Left ventricle myocardium inferior (tissue), 1 donor: ENCODE measurements around the gene PTPN11. TPM values are rescaled to one million over a fixed set of nuclear protein-coding genes. Genes with fewer than 3 reads are reported as not detected.
"Not testable (repeated sequence)": the region's sequence is repeated elsewhere in the genome, so short reads cannot be mapped to it uniquely, and the experiment has no call there.

Source experiments
- DNase-seq: peaks from one replicate; pipeline ENCODE4 v3.0.0-alpha.2; 2020
- H3K27ac ChIP-seq: fragments of 200-600 bp; replicated peaks from 2 replicates; pipeline ENCODE4 v1.8.0; 2021
- H3K27me3 ChIP-seq: fragments of 200-600 bp; 2 replicates; pipeline ENCODE4 v1.8.0; 2021; ENCODE audit warnings: low read depth
- H3K36me3 ChIP-seq: fragments of 200-600 bp; 2 replicates; pipeline ENCODE4 v1.8.0; 2021
- H3K4me1 ChIP-seq: fragments of 200-600 bp; 2 replicates; pipeline ENCODE4 v1.8.0; 2021
- H3K4me3 ChIP-seq: fragments of 200-600 bp; 2 replicates; pipeline ENCODE4 v1.8.0; 2021; ENCODE audit warnings: mild to moderate bottlenecking, moderate library complexity
- H3K9me3 ChIP-seq: fragments of 200-600 bp; replicated peaks from 2 replicates; pipeline ENCODE4 v1.8.0; 2021
- intact Hi-C: fragments of 100-400 bp; cut with micrococcal nuclease; formaldehyde crosslinking; loops from one replicate; pipeline ENCODE4 v1.11.0; 2022
- total RNA-seq: library from RNA; stranded (reverse); fragmentation: NEBNext Ultra II Directional; extraction: Animal tissue kit (Norgen Biotek cat#: 25700); gene quantifications from one replicate; pipeline ENCODE4 v1.2.1, GENCODE V29; 2021
- TF ChIP-seq, protein P1 (sequence below): fragments of 200-600 bp; IDR thresholded peaks from 2 replicates; pipeline ENCODE4 v1.8.0; 2021; ENCODE audit warnings: antibody characterized with exemption, mild to moderate bottlenecking, borderline replicate concordance
- donor health status: DM: no; HTN: yes; CAD: no; lungs with severe emphysema.

PTPN11 gene
- total RNA-seq, 1 donor from 2014 or later, result 139 TPM

DNA sequence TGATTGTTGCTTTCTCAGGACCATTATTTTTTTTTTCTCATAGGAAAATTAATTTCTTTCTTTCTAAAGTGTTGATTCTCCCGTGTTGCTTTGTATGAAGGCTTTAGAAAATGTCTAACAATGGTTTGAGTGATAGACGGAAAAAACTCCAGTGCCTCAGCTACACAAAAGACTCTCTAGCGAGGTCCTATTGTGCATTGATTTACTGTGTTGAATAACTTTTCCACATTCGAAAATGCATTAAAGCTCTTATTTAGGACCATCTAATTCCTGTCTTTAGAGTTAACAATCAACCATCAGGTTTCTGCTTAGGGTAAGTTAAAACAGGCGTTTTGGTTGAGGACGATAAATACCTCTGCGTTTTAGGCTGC is 99.6 kb downstream of the PTPN11 start:
- intact Hi-C loops, result no loop called here
- Histone ChIP-seq H3K9me3 (no peaks in the 10 kb centered on the region), H3K36me3 (no peaks in the 10 kb centered on the region), H3K4me3 (no peak overlapping the region), H3K27ac (no peak overlapping the region), H3K4me1 (no peaks in the 10 kb centered on the region), H3K27me3 (no peaks in the 10 kb centered on the region)
- TF ChIP-seq, protein P1, sequence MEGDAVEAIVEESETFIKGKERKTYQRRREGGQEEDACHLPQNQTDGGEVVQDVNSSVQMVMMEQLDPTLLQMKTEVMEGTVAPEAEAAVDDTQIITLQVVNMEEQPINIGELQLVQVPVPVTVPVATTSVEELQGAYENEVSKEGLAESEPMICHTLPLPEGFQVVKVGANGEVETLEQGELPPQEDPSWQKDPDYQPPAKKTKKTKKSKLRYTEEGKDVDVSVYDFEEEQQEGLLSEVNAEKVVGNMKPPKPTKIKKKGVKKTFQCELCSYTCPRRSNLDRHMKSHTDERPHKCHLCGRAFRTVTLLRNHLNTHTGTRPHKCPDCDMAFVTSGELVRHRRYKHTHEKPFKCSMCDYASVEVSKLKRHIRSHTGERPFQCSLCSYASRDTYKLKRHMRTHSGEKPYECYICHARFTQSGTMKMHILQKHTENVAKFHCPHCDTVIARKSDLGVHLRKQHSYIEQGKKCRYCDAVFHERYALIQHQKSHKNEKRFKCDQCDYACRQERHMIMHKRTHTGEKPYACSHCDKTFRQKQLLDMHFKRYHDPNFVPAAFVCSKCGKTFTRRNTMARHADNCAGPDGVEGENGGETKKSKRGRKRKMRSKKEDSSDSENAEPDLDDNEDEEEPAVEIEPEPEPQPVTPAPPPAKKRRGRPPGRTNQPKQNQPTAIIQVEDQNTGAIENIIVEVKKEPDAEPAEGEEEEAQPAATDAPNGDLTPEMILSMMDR, result no peak
- DNase-seq, result no peak

DNA sequence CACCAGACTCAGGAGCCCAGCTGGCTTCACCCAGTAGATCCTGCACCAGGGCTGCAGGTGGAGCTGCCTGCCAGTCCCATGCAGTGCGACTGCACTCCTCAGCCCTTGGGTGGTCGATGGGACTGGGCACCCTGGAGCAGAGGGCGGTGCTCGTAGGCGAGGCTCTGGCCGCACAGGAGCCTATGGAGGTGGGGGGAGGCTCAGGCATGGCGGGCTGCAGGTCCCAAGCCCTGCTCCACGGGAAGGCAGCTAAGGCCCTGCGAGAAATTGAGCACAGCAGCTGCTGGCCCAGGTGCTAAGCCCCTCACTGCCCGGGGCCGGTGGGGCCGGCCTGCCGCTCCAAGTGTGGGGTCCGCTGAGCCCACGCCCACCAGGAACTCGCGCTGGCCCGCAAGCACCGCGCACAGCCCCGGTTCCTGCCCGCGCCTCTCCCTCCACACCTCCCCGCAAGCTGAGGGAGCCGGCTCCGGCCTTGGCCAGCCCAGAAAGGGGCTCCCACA is 101.1 kb downstream of the PTPN11 start:
- intact Hi-C loops, H3K27ac ChIP-seq, H3K9me3 ChIP-seq, DNase-seq, H3K4me3 ChIP-seq, H3K36me3 ChIP-seq, H3K4me1 ChIP-seq, H3K27me3 ChIP-seq: not testable (repeated sequence)

DNA sequence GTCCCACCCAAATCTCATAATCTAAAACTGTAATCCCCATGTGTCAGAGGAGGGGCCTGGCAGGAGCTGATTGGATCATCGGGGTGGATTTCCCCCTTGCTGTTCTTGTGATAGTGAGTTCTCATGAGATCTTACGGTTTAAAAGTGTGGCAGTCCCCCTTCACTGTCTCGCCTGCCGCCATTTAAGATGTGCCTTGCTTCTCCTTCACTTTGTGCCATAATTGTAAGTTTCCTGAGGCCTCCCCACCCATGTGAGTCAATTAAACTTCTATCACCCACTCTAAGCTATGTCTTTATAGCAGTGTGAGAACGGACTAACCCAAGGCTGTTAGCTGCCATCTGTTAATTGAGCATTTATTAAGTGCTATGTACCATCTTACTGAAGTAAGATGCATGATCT is 105.1 kb downstream of the PTPN11 start:
- H3K27ac ChIP-seq, result no peak overlapping the region
- no peaks in the 10 kb centered on the region for H3K4me1 ChIP-seq
- H3K4me3 ChIP-seq, result no peak overlapping the region
- H3K9me3 ChIP-seq, result no peaks in the 10 kb centered on the region
- DNase-seq, result no peak
- intact Hi-C loops, result no loop called here
- H3K36me3 ChIP-seq, result no peaks in the 10 kb centered on the region
- TF ChIP-seq, protein P1, result no peak
- H3K27me3 ChIP-seq, result no peaks in the 10 kb centered on the region

DNA sequence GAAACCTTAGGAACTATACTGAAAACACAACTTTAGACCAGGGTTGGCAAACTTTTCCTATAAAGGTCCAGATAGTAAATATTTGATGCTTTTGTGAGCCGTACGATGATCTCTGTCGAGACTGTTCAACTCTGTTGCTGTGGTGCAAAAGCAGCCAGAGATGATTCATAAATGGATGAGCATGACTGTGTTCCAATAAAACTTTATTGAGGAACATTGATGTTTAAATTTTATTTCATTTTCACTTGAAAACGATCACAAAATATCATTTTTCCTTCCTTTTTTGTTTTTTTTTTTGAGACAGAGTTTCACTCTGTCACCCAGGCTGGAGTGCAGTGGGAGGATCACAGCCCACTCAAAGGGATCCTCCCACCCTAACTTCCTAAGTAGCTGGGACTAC is 105.5 kb downstream of the PTPN11 start:
- DNase-seq, result no peak
- Histone ChIP-seq H3K27ac (no peak overlapping the region), H3K36me3 (no peaks in the 10 kb centered on the region), H3K4me3 (no peak overlapping the region), H3K9me3 (no peaks in the 10 kb centered on the region), H3K4me1 (no peaks in the 10 kb centered on the region), H3K27me3 (no peaks in the 10 kb centered on the region)
- TF ChIP-seq, protein P1, result no peak
- intact Hi-C loops, result no loop called here

DNA sequence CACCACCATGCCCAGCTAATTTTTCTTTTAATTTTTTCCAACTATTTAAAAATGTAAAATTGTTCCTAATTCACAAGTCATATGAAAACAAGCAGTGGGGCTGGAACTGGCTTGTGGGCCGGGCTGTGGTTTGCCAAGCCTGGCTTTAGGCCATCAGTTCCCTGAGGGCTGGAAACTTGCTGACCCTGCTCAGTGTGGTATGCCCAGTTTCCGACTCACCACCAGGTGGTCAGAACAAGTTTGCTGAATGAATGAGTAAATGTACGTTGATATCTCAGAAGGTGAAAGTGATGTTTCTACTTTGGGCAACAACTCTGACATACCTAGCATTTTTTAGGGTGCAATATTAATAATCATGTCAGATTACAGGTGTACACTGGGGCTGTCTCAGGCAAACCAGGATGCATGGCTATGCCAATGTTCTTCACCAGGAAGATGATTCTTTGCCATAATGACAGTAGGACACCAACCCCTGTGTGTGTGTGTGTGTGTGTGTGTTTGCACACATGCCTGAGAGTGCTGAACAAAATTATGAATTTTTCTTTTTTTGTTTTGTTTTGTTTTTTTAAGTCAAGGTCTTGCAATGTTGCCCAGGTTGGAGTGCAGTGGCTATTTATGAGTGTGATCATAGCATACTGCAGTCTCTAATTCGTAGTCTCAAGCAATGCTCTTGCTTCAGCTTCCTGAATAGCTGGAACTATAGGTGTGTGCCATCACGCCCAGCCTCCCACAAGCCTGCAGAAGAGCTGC is 106.1 kb downstream of the PTPN11 start:
- no peak overlapping the region for H3K4me3 ChIP-seq
- no peak overlapping the region for H3K27ac ChIP-seq
- TF ChIP-seq, protein P1, result no peak
- intact Hi-C loops, result no loop called here
- H3K36me3 ChIP-seq, result no peaks in the 10 kb centered on the region
- DNase-seq, result no peak
- no peaks in the 10 kb centered on the region for H3K4me1 ChIP-seq
- H3K9me3 ChIP-seq, result no peaks in the 10 kb centered on the region
- no peaks in the 10 kb centered on the region for H3K27me3 ChIP-seq

DNA sequence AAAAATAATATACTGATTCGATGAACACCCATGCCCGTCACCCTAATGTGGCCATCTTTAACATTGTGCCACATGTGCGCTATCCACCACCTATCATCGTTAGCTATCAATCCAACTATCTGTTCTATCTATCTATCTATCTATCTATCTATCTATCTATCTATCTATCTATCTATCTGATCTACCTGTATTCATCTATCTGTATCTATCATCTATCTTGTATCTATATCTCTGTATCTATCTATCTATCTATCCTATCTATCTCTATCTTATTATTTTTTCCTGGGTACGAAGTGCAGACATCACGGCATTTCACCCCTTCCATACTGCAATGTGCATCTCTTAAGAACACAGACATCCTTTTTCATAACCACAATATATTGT is 106.7 kb downstream of the PTPN11 start:
- no peaks in the 10 kb centered on the region for H3K36me3 ChIP-seq
- H3K4me1 ChIP-seq, result no peaks in the 10 kb centered on the region
- no peaks in the 10 kb centered on the region for H3K27me3 ChIP-seq
- no peaks in the 10 kb centered on the region for H3K9me3 ChIP-seq
- H3K4me3 ChIP-seq, result no peak overlapping the region
- no peak overlapping the region for H3K27ac ChIP-seq
- DNase-seq, result no peak
- TF ChIP-seq, protein P1, result no peak
- intact Hi-C loops, result no loop called here
